K562 (cell line): ENCODE data around the gene DKK3. TPM values are rescaled to one million over a fixed set of nuclear protein-coding genes. Genes with fewer than 3 reads are reported as not detected.

Experiments
- BHLHE40 ChIP-seq: IDR thresholded peaks from 2 replicates; pipeline ENCODE4 v1.6.1; 2011; ENCODE audit warnings: low read length, improper control_type of control experiment
- BRF1 ChIP-seq: IDR thresholded peaks from 3 replicates; pipeline ENCODE4 v1.6.1; 2011; ENCODE audit warnings: borderline replicate concordance, mild to moderate bottlenecking; ENCODE audit not compliant: insufficient read length; ENCODE audit errors: extremely low read depth
- BRF2 ChIP-seq: IDR thresholded peaks from 3 replicates; pipeline ENCODE4 v1.6.1; 2011; ENCODE audit warnings: borderline replicate concordance, mild to moderate bottlenecking; ENCODE audit not compliant: insufficient read length, insufficient read depth
- E2F6 ChIP-seq, 2 experiments: IDR thresholded peaks; 2 replicates each; pipeline ENCODE4 v1.6.1; 2011; ENCODE audit warnings: borderline replicate concordance in 1 of 2, control low read depth in 1 of 2, low read depth in 1 of 2, low read length in 1 of 2, mild to moderate bottlenecking in 1 of 2, mixed read lengths in 1 of 2, moderate library complexity in 1 of 2; ENCODE audit not compliant: insufficient read depth in 1 of 2, insufficient read length in 1 of 2, poor library complexity in 1 of 2, severe bottlenecking in 1 of 2; ENCODE audit errors: extremely low read depth in 1 of 2
- FOXO4 ChIP-seq: fragments of 450-650 bp; formaldehyde crosslinking; IDR thresholded peaks from 2 replicates; pipeline ENCODE4 v1.4.0; 2020; ENCODE audit warnings: mild to moderate bottlenecking, moderate library complexity
- IRF9 ChIP-seq: fragments of 450-650 bp; IDR thresholded peaks from 2 replicates; pipeline ENCODE4 v1.6.1; 2016; ENCODE audit warnings: missing biosample characterization, missing genetic modification characterization
- JUN ChIP-seq, 2 experiments: sonication (generic) in 1 of 2; formaldehyde crosslinking in 1 of 2; IDR thresholded peaks; 2 replicates each; pipeline versions ENCODE4 v1.6.1 to v1.8.0; 2012 to 2022; ENCODE audit warnings: borderline replicate concordance in 2 of 2, mild to moderate bottlenecking in 2 of 2, improper control_type of control experiment in 1 of 2, low read depth in 1 of 2, low read length in 1 of 2, missing genetic modification reagents in 1 of 2
- MYBL2 ChIP-seq, 2 experiments: fragments of 450-650 bp in 1 of 2; sonication (generic) in 1 of 2; formaldehyde crosslinking in 1 of 2; IDR thresholded peaks; 2 replicates each; pipeline versions ENCODE4 v1.6.1 to v1.8.1; 2017 to 2022; ENCODE audit warnings: borderline replicate concordance in 1 of 2, inconsistent platforms in 1 of 2, low read depth in 1 of 2, mild to moderate bottlenecking in 1 of 2, missing genetic modification reagents in 1 of 2, moderate library complexity in 1 of 2
- NFATC3 ChIP-seq: fragments of 450-650 bp; IDR thresholded peaks from 2 replicates; pipeline ENCODE4 v1.6.1; 2017; ENCODE audit warnings: mild to moderate bottlenecking
- RFX7 ChIP-seq: fragments of 250-450 bp; sonication (Bioruptor Pico); IDR thresholded peaks from 2 replicates; pipeline ENCODE4 v1.5.1; 2021; ENCODE audit warnings: mild to moderate bottlenecking
- RUNX1 ChIP-seq: sonication (generic); IDR thresholded peaks from 2 replicates; pipeline ENCODE4 v1.6.1; 2016; ENCODE audit warnings: antibody characterized with exemption, low read depth
- SRF ChIP-seq, 2 experiments: fragments of 250-450, 450-650 bp in 1 of 2; sonication (Bioruptor Pico) in 1 of 2; sonication (generic) in 1 of 2; formaldehyde crosslinking; IDR thresholded peaks; 2 replicates each; pipeline versions ENCODE4 v1.5.0 to v1.5.1; 2020 to 2022; ENCODE audit warnings: mild to moderate bottlenecking in 1 of 2, missing genetic modification reagents in 1 of 2
- ZBTB43 ChIP-seq: sonication (generic); formaldehyde crosslinking; IDR thresholded peaks from 2 replicates; pipeline ENCODE4 v1.8.0; 2023; ENCODE audit warnings: mild to moderate bottlenecking, missing genetic modification reagents
- ZNF121 ChIP-seq: sonication (generic); formaldehyde crosslinking; conservative IDR thresholded peaks from 2 replicates; pipeline ENCODE4 v1.8.0; 2022; ENCODE audit warnings: missing genetic modification reagents
- ZNF224 ChIP-seq: sonication (generic); formaldehyde crosslinking; IDR thresholded peaks from 2 replicates; pipeline ENCODE4 v1.8.0; 2022; ENCODE audit warnings: mild to moderate bottlenecking, missing genetic modification reagents
- ZNF239 ChIP-seq: fragments of 250-450 bp; sonication (Bioruptor Pico); IDR thresholded peaks from 2 replicates; pipeline ENCODE4 v1.4.0; 2020; ENCODE audit warnings: mild to moderate bottlenecking
- ZNF316 ChIP-seq: fragments of 450-650 bp; IDR thresholded peaks from 2 replicates; pipeline ENCODE4 v1.6.1; 2016
- ZNF431 ChIP-seq: sonication (generic); formaldehyde crosslinking; IDR thresholded peaks from 2 replicates; pipeline ENCODE4 v1.8.0; 2022; ENCODE audit warnings: mild to moderate bottlenecking, missing genetic modification reagents
- ZNF77 ChIP-seq: fragments of 250-450 bp; sonication (Bioruptor Pico); IDR thresholded peaks from 2 replicates; pipeline ENCODE4 v1.5.0; 2020
- ZNF79 ChIP-seq: fragments of 250-450 bp; sonication (Bioruptor Pico); IDR thresholded peaks from 2 replicates; pipeline ENCODE4 v1.4.0; 2020; ENCODE audit warnings: low read depth, mild to moderate bottlenecking, moderate library complexity
- polyA plus RNA-seq, 8 experiments: library from polyadenylated mRNA; depleted of rRNA in 4 of 8; stranded (reverse) in 5 of 8; unstranded in 3 of 8; fragments of >200 nt; fragmentation: Nextera tagmentation in 2 of 8; fragmentation: Illumina TruSeq in 1 of 8; extraction: Ambion mirVana in 2 of 8; extraction: Trizol in 1 of 8; gene quantifications; 2 replicates each; pipeline versions ENCODE4 v1.2.1 to v1.2.3, GENCODE V29; 2011 to 2014; ENCODE audit warnings: inconsistent platforms in 1 of 8, missing spikeins in 1 of 8
- total RNA-seq, 7 experiments: library from RNA; depleted of rRNA in 6 of 7; stranded (reverse); fragments of >200 nt in 6 of 7; fragmentation: Illumina TruSeq in 2 of 7; extraction: Trizol in 2 of 7; gene quantifications; 2 replicates each; pipeline versions ENCODE4 v1.2.1 to v1.2.3, GENCODE V29; 2011 to 2021; ENCODE audit warnings: low replicate concordance in 1 of 7

DKK3 gene
- total and polyA plus RNA-seq, 9 of the 15 experiments (the other 6 are each of a cell fraction or from before 2014, with no cell fraction given) = 0.14 to 0.85 (median 0.38) TPM; not detected in 6

GRCh38 chr11:12043959-12044791 is 35.7 kb upstream of the DKK3 start (continued):
- peak in 1 of 2 experiments; percentile 84 for TF ChIP-seq E2F6 (IDR thresholded peaks at IDR 0.05; ENCODE audit: borderline replicate concordance in 1 of 2, extremely low read depth in 1 of 2, insufficient read depth in 1 of 2, insufficient read length in 1 of 2, low read depth in 1 of 2, low read length in 1 of 2, poor library complexity in 1 of 2, severe bottlenecking in 1 of 2)
- TF ChIP-seq BHLHE40 = peak; percentile 66
- TF ChIP-seq SRF (CRISPR knock-in tag; IDR thresholded peaks at IDR 0.05) = peak in 1 of 2 experiments; percentile 24; a peak in 1 of 4 replicates
- no peak for TF ChIP-seq ZNF79 (CRISPR knock-in tag)
- TF ChIP-seq FOXO4 (CRISPR knock-in tag) = no peak
- TF ChIP-seq BRF2 = no peak
- no peak for TF ChIP-seq ZBTB43 (CRISPR knock-in tag)
- no peak for TF ChIP-seq RUNX1
- TF ChIP-seq ZNF121 (CRISPR knock-in tag) = no peak
- no peak for TF ChIP-seq ZNF316
- no peak for TF ChIP-seq NFATC3
- no peak for TF ChIP-seq BRF1
- TF ChIP-seq ZNF77 (CRISPR knock-in tag) = no peak
- no peak for TF ChIP-seq MYBL2 (IDR thresholded peaks at IDR 0.05; ENCODE audit: low read depth)
- no peak for TF ChIP-seq MYBL2 (CRISPR knock-in tag; IDR thresholded peaks at IDR 0.05; ENCODE audit: borderline replicate concordance)
- no peak for TF ChIP-seq ZNF431
- TF ChIP-seq IRF9 (tag) = no peak
- no peak for TF ChIP-seq ZNF224 (CRISPR knock-in tag)
- peak; percentile 26; the same call in 1 of the 2 replicates for TF ChIP-seq JUN (IDR thresholded peaks at IDR 0.05; ENCODE audit: borderline replicate concordance, low read depth, low read length)
- no peak for TF ChIP-seq JUN (CRISPR knock-in tag; IDR thresholded peaks at IDR 0.05; ENCODE audit: borderline replicate concordance)
- no peak for TF ChIP-seq RFX7 (CRISPR knock-in tag)
- no peak for TF ChIP-seq ZNF239 (CRISPR knock-in tag)
